Measurements from ENCODE around the gene AAMDC.

GRCh38 chr11:77886401-77886800, 65.5 kb downstream of the AAMDC start:
- TF ChIP-seq, protein P1, sequence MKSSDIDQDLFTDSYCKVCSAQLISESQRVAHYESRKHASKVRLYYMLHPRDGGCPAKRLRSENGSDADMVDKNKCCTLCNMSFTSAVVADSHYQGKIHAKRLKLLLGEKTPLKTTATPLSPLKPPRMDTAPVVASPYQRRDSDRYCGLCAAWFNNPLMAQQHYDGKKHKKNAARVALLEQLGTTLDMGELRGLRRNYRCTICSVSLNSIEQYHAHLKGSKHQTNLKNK (CRISPR knock-in tag; IDR thresholded peaks at IDR 0.05), result no peak
- TF ChIP-seq ESRRA (CRISPR knock-in tag; IDR thresholded peaks at IDR 0.05; ENCODE audit: borderline replicate concordance), result no peak
- no peak for TF ChIP-seq USF2 (CRISPR knock-in tag; IDR thresholded peaks at IDR 0.05)
- no peak for TF ChIP-seq ZNF138 (CRISPR knock-in tag; conservative IDR thresholded peaks at IDR 0.05)
- no peak for TF ChIP-seq MAX (CRISPR knock-in tag; IDR thresholded peaks at IDR 0.05)
- TF ChIP-seq TEAD4 (CRISPR knock-in tag; IDR thresholded peaks at IDR 0.05), result no peak
- TF ChIP-seq ZNF416 (CRISPR knock-in tag; IDR thresholded peaks at IDR 0.05), result no peak
- TF ChIP-seq CTCF (IDR thresholded peaks at IDR 0.05), result no peak
- no peak for TF ChIP-seq JUN (CRISPR knock-in tag; IDR thresholded peaks at IDR 0.05)
- no peak for TF ChIP-seq NFE2L1 (CRISPR knock-in tag; IDR thresholded peaks at IDR 0.05)

All from WTC11 (cell line).